Tongue (tissue), 2 donors: Measurements from ENCODE around the gene GTF2H3. TPM values are rescaled to one million over a fixed set of nuclear protein-coding genes. Genes with fewer than 3 reads are reported as not detected.

Experiments used
- DNase-seq: peaks from one replicate; pipeline ENCODE4 v3.0.0-alpha.2; 2015
- total RNA-seq: library from RNA; depleted of rRNA; stranded (reverse); fragments of >200 nt; gene quantifications from one replicate; pipeline ENCODE4 v1.2.3, GENCODE V29; 2014

GTF2H3 gene
- total RNA-seq, 1 donor from 2014 or later: 59.3 TPM

GRCh38 chr12:123645878-123646277 is 12.2 kb downstream of the GTF2H3 start:
- no peak for DNase-seq

DNA sequence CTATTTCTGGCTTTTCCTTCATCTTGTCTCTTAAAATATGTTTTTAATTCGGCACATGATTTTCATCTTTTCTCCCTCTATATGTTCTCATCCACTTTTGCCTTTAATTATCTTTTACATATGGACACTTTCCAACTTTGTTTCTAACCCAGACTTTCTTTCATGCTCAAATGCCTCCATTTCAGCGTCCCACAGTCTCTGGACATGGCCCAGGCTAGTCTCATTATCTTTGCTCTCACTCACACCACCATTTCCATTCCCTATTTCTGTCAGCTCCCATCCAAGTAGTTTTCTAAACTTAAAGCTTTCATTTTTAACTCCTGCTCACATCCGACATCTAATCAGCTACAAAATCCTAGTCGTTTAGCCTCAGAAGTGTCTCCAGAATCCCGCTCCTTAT is 14.8 kb downstream of the GTF2H3 start:
- DNase-seq: no peak

DNA sequence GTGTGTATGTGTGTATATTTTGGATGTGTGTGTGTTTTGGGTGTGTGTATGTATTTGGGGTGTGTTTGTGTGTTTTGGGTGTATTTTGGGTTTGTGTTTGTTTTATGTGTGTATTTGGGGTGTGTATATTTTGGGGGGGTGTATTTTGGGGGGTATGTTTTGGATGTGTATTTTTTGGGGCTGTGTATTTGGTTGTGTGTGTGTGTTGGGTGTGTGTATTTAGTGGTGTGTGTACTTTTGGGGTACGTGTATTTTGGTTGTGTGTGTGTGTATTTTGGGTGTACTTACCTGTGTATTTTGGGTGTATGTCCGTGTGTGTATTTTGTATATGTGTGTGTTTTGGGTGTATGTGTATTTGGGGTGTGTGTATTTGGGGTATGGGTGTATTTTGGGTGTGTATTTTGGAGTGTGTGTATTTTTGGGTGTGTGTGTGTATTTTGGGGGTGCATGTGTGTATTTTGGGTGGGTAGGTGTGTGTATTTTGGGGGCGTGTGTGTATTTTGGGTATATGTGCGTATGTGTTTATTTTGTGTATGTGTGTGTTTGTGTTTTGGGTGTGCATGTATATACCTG is 20.6 kb downstream of the GTF2H3 start:
- no peak for DNase-seq

DNA sequence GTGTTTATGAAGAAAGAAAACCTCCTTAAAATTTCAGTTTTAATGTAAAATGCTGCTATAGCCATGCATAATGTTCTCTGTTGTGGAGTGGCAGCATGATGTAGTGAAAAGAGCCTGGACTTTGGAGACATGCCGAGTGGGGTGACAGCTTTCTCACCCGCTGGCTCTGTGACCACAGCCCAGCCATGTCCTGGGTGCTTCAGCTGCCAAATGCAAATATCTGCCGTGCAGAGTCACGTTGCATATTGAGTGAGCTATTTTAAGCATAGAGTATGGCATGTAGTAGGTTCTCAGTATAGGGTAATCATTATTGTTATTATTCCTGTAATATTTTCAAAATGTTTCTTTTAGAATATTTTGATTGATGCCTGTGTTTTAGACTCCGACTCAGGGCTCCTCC is 21.8 kb downstream of the GTF2H3 start:
- DNase-seq: no peak

GRCh38 chr12:123656392-123656791 is 22.8 kb downstream of the GTF2H3 start:
- DNase-seq: no peak

- DNase-seq: no peak
Observed at GRCh38 chr12:123657211-123657610, 23.6 kb downstream of the GTF2H3 start.

DNA sequence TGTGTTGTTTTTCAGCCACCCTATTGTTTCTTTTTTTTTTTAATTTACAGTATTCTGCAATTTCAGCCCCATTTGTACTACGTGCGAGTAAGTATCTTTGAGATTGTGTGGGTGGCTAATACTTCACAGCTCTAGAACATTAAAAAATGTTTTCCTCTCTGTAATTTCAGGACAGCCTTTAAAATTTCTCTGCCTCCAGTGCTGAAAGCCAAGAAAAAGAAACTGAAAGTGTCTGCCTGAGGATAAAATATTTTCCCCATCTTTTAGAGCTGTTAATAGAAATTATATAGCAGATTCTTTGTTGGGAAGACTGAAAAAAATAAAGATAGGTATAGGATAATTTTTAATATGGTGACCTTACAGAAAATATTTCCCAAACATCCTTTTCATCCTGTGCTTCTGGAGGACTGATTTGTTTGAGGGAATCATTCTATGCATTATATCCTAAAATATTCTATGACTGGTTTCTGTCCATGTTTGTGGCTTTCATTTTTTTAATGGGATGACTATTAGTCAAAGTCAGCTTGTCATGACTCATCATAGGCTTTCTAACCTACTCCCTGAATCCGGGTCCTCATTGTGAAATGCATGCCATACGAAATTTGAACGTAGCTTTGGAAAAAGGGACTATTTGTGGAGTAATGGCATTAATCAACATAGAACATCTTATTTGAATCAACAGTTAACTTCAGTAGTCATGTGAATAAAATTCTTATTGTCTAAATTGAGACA is 26.5 kb downstream of the GTF2H3 start:
- DNase-seq: no peak

- no peak for DNase-seq
Observed at GRCh38 chr12:123667771-123668170, 34.1 kb downstream of the GTF2H3 start.

- peak; percentile 96 for DNase-seq
Observed at GRCh38 chr12:123670882-123671728, 37.5 kb downstream of the GTF2H3 start, which contains the start of gene TCTN2. TSS of gene TCTN2 (plus strand) at chr12:123671113. CDS start at chr12:123671241, 128 bp downstream.

- no peak for DNase-seq
Observed at GRCh38 chr12:123671876-123672275, 38.2 kb downstream of the GTF2H3 start.

GRCh38 chr12:123675436-123675835 is 41.8 kb downstream of the GTF2H3 start:
- DNase-seq: no peak

GRCh38 chr12:123676616-123677320 is 43.1 kb downstream of the GTF2H3 start:
- no peak for DNase-seq

DNA sequence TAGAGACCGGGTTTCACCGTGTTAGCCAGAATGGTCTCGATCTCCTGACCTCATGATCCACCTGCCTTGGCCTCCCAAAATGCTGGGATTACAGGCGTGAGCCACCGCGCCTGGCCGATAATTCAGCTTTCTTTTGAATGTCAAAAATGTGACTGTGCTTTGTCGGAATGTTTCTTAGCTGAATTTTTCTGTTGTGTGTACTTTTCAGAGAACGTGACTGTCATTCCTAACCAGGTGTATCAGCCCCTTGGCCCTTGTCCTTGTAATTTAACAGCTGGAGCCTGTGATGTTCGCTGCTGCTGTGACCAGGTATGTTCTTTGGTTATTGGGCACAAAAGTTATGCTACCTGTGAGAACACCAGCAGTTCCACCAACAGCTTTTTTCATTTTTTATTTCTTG is 45.4 kb downstream of the GTF2H3 start:
- DNase-seq: no peak

DNA sequence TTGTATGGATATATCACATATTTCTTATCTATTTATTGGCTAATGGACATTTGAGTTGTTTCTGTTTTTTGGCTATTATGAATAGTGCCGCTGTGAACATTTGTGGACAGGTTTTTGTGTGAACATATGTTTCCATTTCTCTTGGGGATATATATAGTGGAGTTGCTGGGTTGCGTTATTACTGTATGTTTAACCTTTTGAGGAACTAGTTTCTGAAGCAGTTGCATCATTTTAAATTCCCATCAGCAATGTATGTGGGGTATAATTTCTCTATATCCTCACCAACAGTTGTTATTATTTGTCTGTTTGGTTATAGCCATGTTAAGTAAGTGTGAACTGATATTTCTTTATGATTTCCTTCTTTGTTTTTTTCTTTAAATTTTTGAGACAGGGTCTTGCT is 48.0 kb downstream of the GTF2H3 start:
- no peak for DNase-seq

- no peak for DNase-seq
Observed at GRCh38 chr12:123683964-123684363, 50.3 kb downstream of the GTF2H3 start.

DNA sequence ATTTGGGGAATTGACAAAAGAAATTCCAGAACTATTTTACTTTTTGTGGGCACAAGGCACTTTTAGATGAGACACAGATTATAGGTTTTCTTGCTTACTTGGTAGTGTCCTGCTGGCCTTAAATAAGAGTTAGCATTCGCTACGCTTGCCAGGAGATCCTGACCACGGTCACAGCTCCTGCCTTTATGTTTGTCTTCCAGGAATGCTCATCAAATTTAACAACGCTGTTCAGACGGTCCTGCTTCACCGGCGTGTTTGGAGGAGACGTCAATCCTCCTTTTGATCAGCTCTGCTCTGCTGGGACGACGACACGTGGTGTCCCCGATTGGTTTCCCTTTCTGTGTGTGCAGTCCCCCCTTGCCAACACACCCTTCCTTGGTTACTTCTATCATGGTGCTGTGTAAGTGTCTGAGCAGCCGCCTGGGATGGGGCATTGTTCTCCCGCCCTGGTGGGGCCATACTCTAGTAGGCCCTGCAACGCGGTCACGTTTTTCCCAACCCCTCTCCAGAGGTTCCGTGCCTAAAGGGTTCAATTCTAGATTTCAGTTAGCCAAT is 53.1 kb downstream of the GTF2H3 start:
- no peak for DNase-seq

- no peak for DNase-seq
Observed at GRCh38 chr12:123690191-123690840, 56.7 kb downstream of the GTF2H3 start.

- DNase-seq: no peak
Observed at GRCh38 chr12:123696207-123696606, 62.6 kb downstream of the GTF2H3 start.

GRCh38 chr12:123696646-123697045 is 63.0 kb downstream of the GTF2H3 start:
- DNase-seq: no peak

- DNase-seq: no peak
Observed at GRCh38 chr12:123705935-123706334, 72.3 kb downstream of the GTF2H3 start.

GRCh38 chr12:123707466-123707865 is 73.8 kb downstream of the GTF2H3 start:
- DNase-seq: no peak
